PC-3 (cell line): ENCODE measurements around the gene PARP3.

Experiments used
- CTCF ChIP-seq: fragments of 300-600 bp; sonication (generic); conservative IDR thresholded peaks from 2 replicates; pipeline ENCODE4 v1.5.1; 2017; ENCODE audit warnings: antibody characterized with exemption, low read depth, mild to moderate bottlenecking, low read length
- EZH2 ChIP-seq: fragments of 300-600 bp; sonication (generic); IDR thresholded peaks from one replicate; pipeline ENCODE4 v1.6.1; 2017; ENCODE audit warnings: antibody characterized with exemption, mild to moderate bottlenecking, low read length; ENCODE audit not compliant: unreplicated experiment
- EZH2phosphoT487 ChIP-seq: fragments of 300-600 bp; sonication (generic); IDR thresholded peaks from 2 replicates; pipeline ENCODE4 v1.6.1; 2018; ENCODE audit warnings: mild to moderate bottlenecking, antibody characterized with exemption, low read length, borderline replicate concordance

DNA sequence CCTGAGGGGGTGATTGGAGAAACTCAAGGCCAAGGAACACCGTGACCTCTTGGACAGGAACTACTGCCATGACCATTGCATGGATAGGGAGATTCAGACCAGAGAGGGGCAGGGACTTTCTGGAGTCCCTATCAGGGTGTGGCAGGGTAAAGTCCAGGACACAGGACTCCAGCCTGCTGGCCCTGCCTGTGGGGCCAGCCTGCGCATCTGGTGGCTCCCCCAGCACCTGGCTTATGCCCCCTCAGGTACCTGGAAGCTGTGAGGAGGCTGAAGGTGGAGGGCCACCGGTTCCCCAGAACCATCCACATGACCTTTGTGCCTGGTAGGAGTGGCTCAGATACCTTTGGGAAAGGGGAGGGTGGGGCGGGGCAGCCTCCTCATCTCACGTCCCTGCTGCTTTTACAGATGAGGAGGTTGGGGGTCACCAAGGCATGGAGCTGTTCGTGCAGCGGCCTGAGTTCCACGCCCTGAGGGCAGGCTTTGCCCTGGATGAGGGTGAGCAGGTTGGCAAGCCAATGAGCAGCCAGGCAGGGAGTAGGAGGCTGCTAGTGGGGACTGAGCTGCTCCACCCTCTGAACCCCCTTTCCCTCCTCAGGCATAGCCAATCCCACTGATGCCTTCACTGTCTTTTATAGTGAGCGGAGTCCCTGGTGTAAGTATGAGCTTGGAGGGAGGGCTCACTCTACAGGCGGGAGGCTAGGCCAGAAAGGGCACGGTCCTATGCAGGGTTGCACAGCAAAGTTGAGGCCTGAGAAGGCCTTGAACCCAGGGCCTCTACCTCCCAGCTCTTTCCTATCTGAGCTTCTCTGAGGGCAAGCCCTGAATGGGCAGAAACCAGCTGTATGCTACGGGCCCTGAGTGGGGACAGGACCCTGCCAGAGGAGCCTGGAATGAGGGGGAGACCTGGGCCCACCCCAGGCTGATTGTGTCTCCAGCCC, 44.1 kb downstream of the PARP3 start:
- TF ChIP-seq CTCF (no peak), EZH2 (no peak), EZH2phosphoT487 (no peak)
